HCT116 (cell line): ENCODE measurements around the gene PRR14. TPM values are rescaled to one million over a fixed set of nuclear protein-coding genes. Genes with fewer than 3 reads are reported as not detected.
A peak's percentile ranks its signal among the peaks of the same experiment; 100 is the strongest.

Experiments
- ATAC-seq: fragments of 200-7000 bp; cut with Tn5 transposase; 2 replicates; pipeline ENCODE4 v1.9.1; 2020; ENCODE audit warnings: mild to moderate bottlenecking, moderate library complexity
- BruUV-seq: library from RNA; stranded (reverse); fragments of 400-500 nt; replicated peaks from 2 replicates; lab custom pipeline; 2021; lab: Mats Ljungman, UMichigan
- CTCF ChIA-PET: fragments of 300-600 bp; sonication (Branson Sonifier 250); formaldehyde crosslinking; loops from one replicate; lab custom pipeline; 2021; ENCODE audit warnings: antibody characterized with exemption; lab: Charles Lee
- POLR2A ChIA-PET: fragments of 300-600, 350-600 bp; sonication (Branson Sonifier 250); formaldehyde crosslinking; loops from one replicate; lab custom pipeline; 2021; ENCODE audit warnings: antibody characterized with exemption; lab: Charles Lee
- RAD21 ChIA-PET, 2 experiments: fragments of 300-600 bp; sonication (Branson Sonifier 250); formaldehyde crosslinking; loops; one replicate each; lab custom pipeline; 2023; ENCODE audit warnings: low total read pairs in 2 of 2; ENCODE audit not compliant: uncharacterized antibody in 2 of 2, unreplicated experiment in 2 of 2, low non-redundant PET in 1 of 2; lab: Charles Lee
- DNase-seq: peaks from one replicate; pipeline ENCODE4 v3.0.0-alpha.2; 2010; ENCODE audit warnings: low read depth, low spot score
- H2AFZ ChIP-seq: fragments of 200-600 bp; shearing (Covaris generic), sonication (generic); 2 replicates; pipeline ENCODE4 v1.6.1; 2017; ENCODE audit warnings: low read depth, mixed run types, mixed read lengths, antibody characterized with exemption, low read length; ENCODE audit not compliant: poor library complexity, severe bottlenecking
- H3K27ac ChIP-seq: 2 replicates; pipeline ENCODE4 v1.5.1; 2012; ENCODE audit warnings: low read depth, low read length
- H3K27me3 ChIP-seq: fragments of 200-600 bp; sonication (generic); 2 replicates; pipeline ENCODE4 v1.6.1; 2016; ENCODE audit warnings: mixed run types, low read length, mixed read lengths; ENCODE audit not compliant: insufficient read depth
- H3K36me3 ChIP-seq, 2 experiments: fragments of 200-500 bp in 1 of 2; fragments of 200-600 bp in 1 of 2; sonication (Bioruptor generic) in 1 of 2; sonication (generic) in 1 of 2; 2 replicates each; pipeline versions ENCODE4 v1.5.1 to v1.6.1; 2014 to 2016; ENCODE audit warnings: low read length in 2 of 2, inconsistent platforms in 1 of 2, mixed read lengths in 1 of 2, mixed run types in 1 of 2; ENCODE audit not compliant: insufficient read depth in 2 of 2, control insufficient read depth in 1 of 2
- H3K4me1 ChIP-seq, 2 experiments: fragments of 200-600 bp in 1 of 2; sonication (generic) in 1 of 2; 2 replicates each; pipeline versions ENCODE4 v1.5.1 to v1.6.1; 2012 to 2017; ENCODE audit warnings: low read length in 2 of 2, inconsistent platforms in 1 of 2, mild to moderate bottlenecking in 1 of 2, mixed read lengths in 1 of 2, mixed run types in 1 of 2, moderate library complexity in 1 of 2; ENCODE audit not compliant: insufficient read depth in 2 of 2, control insufficient read depth in 1 of 2
- H3K4me2 ChIP-seq: fragments of 200-600 bp; sonication (generic); 2 replicates; pipeline ENCODE4 v1.6.1; 2017; ENCODE audit warnings: mixed run types, low read length, mixed read lengths
- H3K4me3 ChIP-seq, 2 experiments: fragments of 200-600 bp in 1 of 2; sonication (generic) in 1 of 2; replicated peaks in 1 of 2; 2 replicates each; pipeline ENCODE4 v1.5.1; 2011 to 2016; ENCODE audit warnings: low read length in 2 of 2, control low read depth in 1 of 2, low read depth in 1 of 2, mild to moderate bottlenecking in 1 of 2, mixed read lengths in 1 of 2, mixed run types in 1 of 2
- H3K79me2 ChIP-seq: fragments of 200-600 bp; sonication (generic); 2 replicates; pipeline ENCODE4 v1.6.1; 2017; ENCODE audit warnings: mild to moderate bottlenecking, mixed run types, low read length, moderate library complexity, mixed read lengths; ENCODE audit not compliant: insufficient read depth
- H3K9ac ChIP-seq: fragments of 200-600 bp; sonication (generic); 2 replicates; pipeline ENCODE4 v1.6.1; 2016; ENCODE audit warnings: low read length, mixed read lengths
- H3K9me2 ChIP-seq: fragments of 200-600 bp; sonication (generic), shearing (Covaris generic); 2 replicates; pipeline ENCODE4 v1.6.1; 2017; ENCODE audit warnings: mixed run types, mild to moderate bottlenecking, moderate library complexity; ENCODE audit not compliant: insufficient read depth
- H3K9me3 ChIP-seq, 2 experiments: fragments of 200-500 bp in 1 of 2; fragments of 200-600 bp in 1 of 2; sonication (Bioruptor generic) in 1 of 2; sonication (generic) in 1 of 2; 2 replicates each; pipeline ENCODE4 v1.6.1; 2014 to 2017; ENCODE audit warnings: low read length in 2 of 2, mixed read lengths in 2 of 2, inconsistent platforms in 1 of 2, low read depth in 1 of 2, mild to moderate bottlenecking in 1 of 2, mixed run types in 1 of 2, moderate library complexity in 1 of 2; ENCODE audit not compliant: control insufficient read depth in 1 of 2, insufficient read depth in 1 of 2
- H4K20me1 ChIP-seq: fragments of 200-600 bp; sonication (generic), shearing (Covaris generic); 2 replicates; pipeline ENCODE4 v1.6.1; 2017; ENCODE audit warnings: mixed run types, mild to moderate bottlenecking, moderate library complexity; ENCODE audit not compliant: insufficient read depth
- ATF3 ChIP-seq: IDR thresholded peaks from 2 replicates; pipeline ENCODE4 v1.6.1; 2012
- CBX3 ChIP-seq: IDR thresholded peaks from 2 replicates; pipeline ENCODE4 v1.6.1; 2012; ENCODE audit warnings: low read depth
- CEBPB ChIP-seq: IDR thresholded peaks from 2 replicates; pipeline ENCODE4 v1.6.1; 2012; ENCODE audit warnings: low read depth
- CTCF ChIP-seq, 3 experiments: fragments of 200-600 bp in 1 of 3; sonication (generic) in 1 of 3; IDR thresholded peaks in 2 of 3; conservative IDR thresholded peaks in 1 of 3; 2 replicates each; pipeline ENCODE4 v1.5.1; 2012 to 2017; ENCODE audit warnings: low read depth in 2 of 3, low read length in 2 of 3, antibody characterized with exemption in 1 of 3, borderline replicate concordance in 1 of 3, control low read depth in 1 of 3, mild to moderate bottlenecking in 1 of 3, mixed read lengths in 1 of 3, mixed run types in 1 of 3, moderate library complexity in 1 of 3; ENCODE audit not compliant: insufficient read depth in 1 of 3
- EGR1 ChIP-seq: IDR thresholded peaks from 2 replicates; pipeline ENCODE4 v1.6.1; 2012; ENCODE audit warnings: low read depth
- ELF1 ChIP-seq: IDR thresholded peaks from 2 replicates; pipeline ENCODE4 v1.6.1; 2012; ENCODE audit warnings: low read depth, borderline replicate concordance
- EZH2 ChIP-seq: fragments of 200-600 bp; sonication (generic); IDR thresholded peaks from 2 replicates; pipeline ENCODE4 v1.6.1; 2017; ENCODE audit warnings: antibody characterized with exemption, mixed run types
- EZH2phosphoT487 ChIP-seq: fragments of 200-600 bp; IDR thresholded peaks from 2 replicates; pipeline ENCODE4 v1.6.1; 2018; ENCODE audit warnings: antibody characterized with exemption, borderline replicate concordance
- FOSL1 ChIP-seq: IDR thresholded peaks from 2 replicates; pipeline ENCODE4 v1.6.1; 2012; ENCODE audit warnings: low read depth
- JUND ChIP-seq: IDR thresholded peaks from 2 replicates; pipeline ENCODE4 v1.6.1; 2012
- MAX ChIP-seq: IDR thresholded peaks from 2 replicates; pipeline ENCODE4 v1.6.1; 2012
- POLR2AphosphoS5 ChIP-seq: IDR thresholded peaks from 2 replicates; pipeline ENCODE4 v1.6.1; 2011; ENCODE audit warnings: mild to moderate bottlenecking, low read depth, low read length, moderate library complexity
- RAD21 ChIP-seq: IDR thresholded peaks from 2 replicates; pipeline ENCODE4 v1.6.1; 2012; ENCODE audit warnings: low read depth, mild to moderate bottlenecking
- SIN3A ChIP-seq: IDR thresholded peaks from 2 replicates; pipeline ENCODE4 v1.6.1; 2012; ENCODE audit warnings: low read depth
- SP1 ChIP-seq: IDR thresholded peaks from 2 replicates; pipeline ENCODE4 v1.6.1; 2012; ENCODE audit warnings: low read depth
- SRF ChIP-seq: IDR thresholded peaks from 2 replicates; pipeline ENCODE4 v1.6.1; 2012; ENCODE audit warnings: low read depth
- TCF7L2 ChIP-seq: IDR thresholded peaks from 2 replicates; pipeline ENCODE4 v1.7.0; 2011; ENCODE audit warnings: borderline replicate concordance, inconsistent platforms; ENCODE audit not compliant: insufficient read depth, insufficient read length; ENCODE audit errors: extremely low read depth
- YY1 ChIP-seq: IDR thresholded peaks from 2 replicates; pipeline ENCODE4 v1.6.1; 2011; ENCODE audit warnings: low read length, low read depth, moderate library complexity, mild to moderate bottlenecking; ENCODE audit not compliant: insufficient replicate concordance; ENCODE audit errors: extremely low read depth
- ZFX ChIP-seq: fragments of 450-650 bp; IDR thresholded peaks from 2 replicates; pipeline ENCODE4 v1.6.1; 2017
- ZNF274 ChIP-seq: fragments of 200-500 bp; sonication (Bioruptor generic); IDR thresholded peaks from 2 replicates; pipeline ENCODE4 v1.6.1; 2014; ENCODE audit warnings: mild to moderate bottlenecking, low read depth, low read length, inconsistent platforms
- intact Hi-C: fragments of 100-400 bp; cut with micrococcal nuclease; formaldehyde crosslinking; loops from 2 replicates; pipeline ENCODE4 v1.10.0; 2022
- total RNA-seq: library from RNA; stranded (reverse); gene quantifications from one replicate; pipeline ENCODE4 v1.2.1, GENCODE V29; 2021; ENCODE audit not compliant: unreplicated experiment
- TF ChIP-seq, protein P1 (sequence below): IDR thresholded peaks from 2 replicates; pipeline ENCODE4 v1.6.1; 2011; ENCODE audit warnings: mild to moderate bottlenecking, low read length, moderate library complexity; ENCODE audit not compliant: insufficient replicate concordance; ENCODE audit errors: extremely low read depth

Gene PRR14
- total RNA-seq, 1 experiment from 2014 or later = 56.2 TPM

- Histone ChIP-seq H3K4me3 (peak overlapping the region; percentile 94 to 95), H3K27me3 (no peaks in the 10 kb centered on the region), H3K4me1 (peaks cover 13 to 27% of the 10 kb centered on the region in 2 experiments), H3K9me2 (no peaks in the 10 kb centered on the region), H3K9ac (peak overlapping the region; percentile 100), H4K20me1 (no peaks in the 10 kb centered on the region), H3K9me3 (no peaks in the 10 kb centered on the region), H3K4me2 (peak overlapping the region; percentile 94), H3K79me2 (peaks cover 42% of the 10 kb centered on the region), H3K36me3 (peaks cover 11 to 27% of the 10 kb centered on the region in 2 experiments), H2AFZ (no peak overlapping the region), H3K27ac (peak overlapping the region; percentile 100)
- no TSS peak for BruUV-seq
- RAD21 ChIA-PET = no interaction called here
- intact Hi-C loops = loop anchor here (1.0 to 2.0 kb wide), 3 partner anchors 39 to 224 kb away; partner anchors contain the start of gene FBRS
- POLR2A ChIA-PET = interaction anchor here (1.8 kb wide), 1 partner anchor 64 kb away, joined by 4 read pairs; no protein-coding TSS in a partner anchor
- DNase-seq (peak; percentile 95), ATAC-seq (peak; percentile 75)
- CTCF ChIA-PET = interaction anchor here (1.4 to 2.5 kb wide), 2 partner anchors 47 to 268 kb away, joined by 4 to 8 read pairs; partner anchors contain the start of genes DCTPP1 and PRR14
- TF ChIP-seq FOSL1 (no peak), ZFX (peak; percentile 71), POLR2AphosphoS5 (peak; percentile 80), ELF1 (no peak), SRF (no peak; the same call in 1 of the 2 replicates), EZH2 (no peak), TCF7L2 (no peak), YY1 (peak; percentile 94), SP1 (peak; percentile 65), ATF3 (no peak), CBX3 (peak; percentile 55; the same call in 1 of the 2 replicates), ZNF274 (no peak), SIN3A (no peak; the same call in 1 of the 2 replicates), MAX (peak; percentile 60), CTCF (IDR thresholded peaks at IDR 0.05 in 2 of 3, conservative IDR thresholded peaks at IDR 0.05 in 1 of 3; ENCODE audit: borderline replicate concordance in 1 of 3, insufficient read depth in 1 of 3, low read depth in 2 of 3, low read length in 2 of 3) (no peak), EZH2phosphoT487 (no peak), JUND (no peak), CEBPB (no peak), RAD21 (no peak), EGR1 (peak; percentile 86)
- TF ChIP-seq, protein P1, sequence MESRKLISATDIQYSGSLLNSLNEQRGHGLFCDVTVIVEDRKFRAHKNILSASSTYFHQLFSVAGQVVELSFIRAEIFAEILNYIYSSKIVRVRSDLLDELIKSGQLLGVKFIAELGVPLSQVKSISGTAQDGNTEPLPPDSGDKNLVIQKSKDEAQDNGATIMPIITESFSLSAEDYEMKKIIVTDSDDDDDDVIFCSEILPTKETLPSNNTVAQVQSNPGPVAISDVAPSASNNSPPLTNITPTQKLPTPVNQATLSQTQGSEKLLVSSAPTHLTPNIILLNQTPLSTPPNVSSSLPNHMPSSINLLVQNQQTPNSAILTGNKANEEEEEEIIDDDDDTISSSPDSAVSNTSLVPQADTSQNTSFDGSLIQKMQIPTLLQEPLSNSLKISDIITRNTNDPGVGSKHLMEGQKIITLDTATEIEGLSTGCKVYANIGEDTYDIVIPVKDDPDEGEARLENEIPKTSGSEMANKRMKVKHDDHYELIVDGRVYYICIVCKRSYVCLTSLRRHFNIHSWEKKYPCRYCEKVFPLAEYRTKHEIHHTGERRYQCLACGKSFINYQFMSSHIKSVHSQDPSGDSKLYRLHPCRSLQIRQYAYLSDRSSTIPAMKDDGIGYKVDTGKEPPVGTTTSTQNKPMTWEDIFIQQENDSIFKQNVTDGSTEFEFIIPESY = no peak
Observed at GRCh38 chr16:30698139-30698815, 47.5 kb downstream of the PRR14 start.
